ENCODE results near the gene RAP1GAP. TPM values are rescaled to one million over a fixed set of nuclear protein-coding genes. Genes with fewer than 3 reads are reported as not detected.
"Not testable (repeated sequence)": the region's sequence is repeated elsewhere in the genome, so short reads cannot be mapped to it uniquely, and the experiment has no call there.

Gene RAP1GAP
- total RNA-seq, 2 donors from 2014 or later: 1.2 to 2.4 TPM

- no peak for ATAC-seq (replicated peaks in 1 of 2)
- H3K4me3 Mint-ChIP-seq: no peak overlapping the region
These were observed 27.6 kb downstream of the RAP1GAP start for GRCh38 chr1:21641537-21641936.

GRCh38 chr1:21641076-21641475 is 28.1 kb downstream of the RAP1GAP start:
- Mint-ChIP-seq H3K4me1 (ENCODE audit: low read depth) (peaks cover 7% of the 10 kb centered on the region), H3K27me3 (ENCODE audit: low read depth) (peaks cover 11% of the 10 kb centered on the region), H3K9me3 (no peaks in the 10 kb centered on the region), H3K27ac (no peak overlapping the region), H3K4me3 (no peak overlapping the region), H3K36me3 (ENCODE audit: insufficient read depth in 2 of 2) (no peaks in the 10 kb centered on the region)
- DNase-seq: no peak
- no peak for ATAC-seq (replicated peaks in 1 of 2)

More at GRCh38 chr1:21641537-21641936, 27.6 kb downstream of the RAP1GAP start:
- Mint-ChIP-seq H3K27me3 (ENCODE audit: low read depth) (peaks cover 16% of the 10 kb centered on the region), H3K4me1 (ENCODE audit: low read depth) (peaks cover 7% of the 10 kb centered on the region), H3K27ac (no peak overlapping the region), H3K36me3 (ENCODE audit: insufficient read depth in 2 of 2) (no peaks in the 10 kb centered on the region), H3K9me3 (no peaks in the 10 kb centered on the region)
- DNase-seq: no peak

GRCh38 chr1:21640653-21641052 is 28.5 kb downstream of the RAP1GAP start:
- Mint-ChIP-seq H3K36me3 (ENCODE audit: insufficient read depth in 2 of 2) (no peaks in the 10 kb centered on the region), H3K4me1 (ENCODE audit: low read depth) (peaks cover 7% of the 10 kb centered on the region), H3K27me3 (ENCODE audit: low read depth) (peaks cover 8% of the 10 kb centered on the region), H3K27ac (no peak overlapping the region), H3K9me3 (no peaks in the 10 kb centered on the region), H3K4me3 (no peak overlapping the region)
- DNase-seq (no peak), ATAC-seq (replicated peaks in 1 of 2) (no peak)

GRCh38 chr1:21639594-21640041 is 29.5 kb downstream of the RAP1GAP start:
- H3K36me3 Mint-ChIP-seq (ENCODE audit: insufficient read depth in 2 of 2): no peaks in the 10 kb centered on the region
- ATAC-seq (replicated peaks in 1 of 2) (no peak), DNase-seq (no peak)
- H3K4me1 Mint-ChIP-seq (ENCODE audit: low read depth): peaks cover 7% of the 10 kb centered on the region
- H3K27ac Mint-ChIP-seq: no peak overlapping the region
- H3K9me3 Mint-ChIP-seq: no peaks in the 10 kb centered on the region
- no peak overlapping the region for H3K4me3 Mint-ChIP-seq
- peaks cover 8% of the 10 kb centered on the region for H3K27me3 Mint-ChIP-seq (ENCODE audit: low read depth)

- no peak overlapping the region for H3K4me3 Mint-ChIP-seq
- no peaks in the 10 kb centered on the region for H3K36me3 Mint-ChIP-seq (ENCODE audit: insufficient read depth in 2 of 2)
- DNase-seq (no peak), ATAC-seq (replicated peaks in 1 of 2) (peak; percentile 52 to 66)
- peaks cover 3% of the 10 kb centered on the region for H3K27me3 Mint-ChIP-seq (ENCODE audit: low read depth)
- peaks cover 7% of the 10 kb centered on the region for H3K4me1 Mint-ChIP-seq (ENCODE audit: low read depth)
- H3K9me3 Mint-ChIP-seq: no peaks in the 10 kb centered on the region
- H3K27ac Mint-ChIP-seq: no peak overlapping the region
These were observed 30.4 kb downstream of the RAP1GAP start for GRCh38 chr1:21638531-21639341.

- no peak for ATAC-seq (replicated peaks in 1 of 2)
- Mint-ChIP-seq H3K4me1 (ENCODE audit: low read depth) (peaks cover 7% of the 10 kb centered on the region), H3K27me3 (ENCODE audit: low read depth) (no peaks in the 10 kb centered on the region), H3K27ac (no peak overlapping the region), H3K9me3 (no peaks in the 10 kb centered on the region), H3K36me3 (ENCODE audit: insufficient read depth in 2 of 2) (no peaks in the 10 kb centered on the region), H3K4me3 (no peak overlapping the region)
- no peak for DNase-seq
These were observed 31.6 kb downstream of the RAP1GAP start for GRCh38 chr1:21637514-21637913.

GRCh38 chr1:21636029-21636428 is 33.1 kb downstream of the RAP1GAP start:
- H3K4me1 Mint-ChIP-seq (ENCODE audit: low read depth): peaks cover 7% of the 10 kb centered on the region
- no peaks in the 10 kb centered on the region for H3K36me3 Mint-ChIP-seq (ENCODE audit: insufficient read depth in 2 of 2)
- H3K9me3 Mint-ChIP-seq: no peaks in the 10 kb centered on the region
- peaks cover 5% of the 10 kb centered on the region for H3K27me3 Mint-ChIP-seq (ENCODE audit: low read depth)
- no peak for ATAC-seq (replicated peaks in 1 of 2)
- H3K4me3 Mint-ChIP-seq: no peak overlapping the region
- no peak for DNase-seq
- H3K27ac Mint-ChIP-seq: no peak overlapping the region

GRCh38 chr1:21634806-21635535 is 34.2 kb downstream of the RAP1GAP start:
- Mint-ChIP-seq H3K36me3 (ENCODE audit: insufficient read depth in 2 of 2) (no peaks in the 10 kb centered on the region), H3K4me3 (no peak overlapping the region), H3K27me3 (ENCODE audit: low read depth) (peaks cover 12% of the 10 kb centered on the region), H3K9me3 (no peaks in the 10 kb centered on the region), H3K27ac (no peak overlapping the region), H3K4me1 (ENCODE audit: low read depth) (peaks cover 7% of the 10 kb centered on the region)
- DNase-seq (no peak), ATAC-seq (replicated peaks in 1 of 2) (no peak)

- ATAC-seq (replicated peaks in 1 of 2) (no peak), DNase-seq (no peak)
- Mint-ChIP-seq H3K27ac (no peak overlapping the region), H3K4me3 (no peak overlapping the region), H3K27me3 (ENCODE audit: low read depth) (peaks cover 12% of the 10 kb centered on the region), H3K9me3 (no peaks in the 10 kb centered on the region), H3K4me1 (ENCODE audit: low read depth) (peaks cover 7% of the 10 kb centered on the region), H3K36me3 (ENCODE audit: insufficient read depth in 2 of 2) (no peaks in the 10 kb centered on the region)
These were observed 35.0 kb downstream of the RAP1GAP start for GRCh38 chr1:21633992-21634805.

- H3K9me3 Mint-ChIP-seq: no peaks in the 10 kb centered on the region
- no peak overlapping the region for H3K27ac Mint-ChIP-seq
- no peak overlapping the region for H3K4me3 Mint-ChIP-seq
- ATAC-seq (replicated peaks in 1 of 2) (no peak), DNase-seq (no peak)
- H3K27me3 Mint-ChIP-seq (ENCODE audit: low read depth): peaks cover 12% of the 10 kb centered on the region
- H3K4me1 Mint-ChIP-seq (ENCODE audit: low read depth): peaks cover under 1% of the 10 kb centered on the region
- H3K36me3 Mint-ChIP-seq (ENCODE audit: insufficient read depth in 2 of 2): no peaks in the 10 kb centered on the region
These were observed 35.9 kb downstream of the RAP1GAP start for GRCh38 chr1:21633141-21633755.

GRCh38 chr1:21631944-21632887 is 36.9 kb downstream of the RAP1GAP start:
- H3K36me3 Mint-ChIP-seq (ENCODE audit: insufficient read depth in 2 of 2): no peaks in the 10 kb centered on the region
- H3K4me3 Mint-ChIP-seq: no peak overlapping the region
- H3K27ac Mint-ChIP-seq: no peak overlapping the region
- H3K4me1 Mint-ChIP-seq (ENCODE audit: low read depth): no peaks in the 10 kb centered on the region
- DNase-seq (no peak), ATAC-seq (replicated peaks in 1 of 2) (no peak)
- H3K27me3 Mint-ChIP-seq (ENCODE audit: low read depth): peaks cover 12% of the 10 kb centered on the region
- no peaks in the 10 kb centered on the region for H3K9me3 Mint-ChIP-seq

GRCh38 chr1:21631590-21631943 is 37.6 kb downstream of the RAP1GAP start:
- H3K27me3 Mint-ChIP-seq (ENCODE audit: low read depth): peaks cover 12% of the 10 kb centered on the region
- H3K36me3 Mint-ChIP-seq (ENCODE audit: insufficient read depth in 2 of 2); H3K4me1 Mint-ChIP-seq (ENCODE audit: low read depth); DNase-seq; ATAC-seq (replicated peaks in 1 of 2); H3K27ac Mint-ChIP-seq; H3K4me3 Mint-ChIP-seq; H3K9me3 Mint-ChIP-seq: not testable (repeated sequence)

Measured in activated T-cell treated with anti-CD3 and anti-CD28 coated beads, Interleukin-2, amount 50 U/mL, for 72 hours (primary cell).